Lower leg skin (tissue), 4 donors: ENCODE data around the gene LHX6. TPM values are rescaled to one million over a fixed set of nuclear protein-coding genes. Genes with fewer than 3 reads are reported as not detected.

Source experiments
- DNase-seq, 2 donors: peaks; one replicate each; pipeline ENCODE4 v3.0.0-alpha.2; 2019; ENCODE audit warnings: low spot score in 2 of 2
- H3K4me3 ChIP-seq: fragments of 200-600 bp; sonication (generic); 2 replicates; pipeline ENCODE4 v1.5.1; 2017; ENCODE audit warnings: mild to moderate bottlenecking, low read depth; ENCODE audit not compliant: poor library complexity, severe bottlenecking
- POLR2A ChIP-seq, 2 donors: fragments of 450-650 bp; IDR thresholded peaks; one replicate each; pipeline ENCODE4 v1.6.1; 2016 to 2017; ENCODE audit warnings: antibody characterized with exemption in 2 of 2, mild to moderate bottlenecking in 1 of 2, moderate library complexity in 1 of 2
- WGBS, 2 donors: methylation state at CpG; one replicate each; pipeline ENCODE4 v1.1.5; 2018; 5-methylcytosine and 5-hydroxymethylcytosine counted together
- intact Hi-C: fragments of 100-400 bp; cut with DNase I; formaldehyde crosslinking; loops from one replicate; pipeline ENCODE4 v1.15.0; 2023; ENCODE audit warnings: low total_unique reads
- total RNA-seq, 4 donors: library from RNA; depleted of rRNA; stranded (reverse); fragments of >200 nt; gene quantifications; one replicate each; pipeline ENCODE4 v1.1.0, GENCODE V29; 2016
- TF ChIP-seq, protein P1 (sequence below), 3 donors: fragments of 450-650 bp; IDR thresholded peaks; one replicate each; pipeline ENCODE4 v1.5.1; 2016; ENCODE audit warnings: antibody characterized with exemption in 3 of 3, mild to moderate bottlenecking in 3 of 3, moderate library complexity in 2 of 3

LHX6 gene
- total RNA-seq, 4 donors from 2014 or later: 2.7 to 6.5 (median 4.4) TPM

DNA sequence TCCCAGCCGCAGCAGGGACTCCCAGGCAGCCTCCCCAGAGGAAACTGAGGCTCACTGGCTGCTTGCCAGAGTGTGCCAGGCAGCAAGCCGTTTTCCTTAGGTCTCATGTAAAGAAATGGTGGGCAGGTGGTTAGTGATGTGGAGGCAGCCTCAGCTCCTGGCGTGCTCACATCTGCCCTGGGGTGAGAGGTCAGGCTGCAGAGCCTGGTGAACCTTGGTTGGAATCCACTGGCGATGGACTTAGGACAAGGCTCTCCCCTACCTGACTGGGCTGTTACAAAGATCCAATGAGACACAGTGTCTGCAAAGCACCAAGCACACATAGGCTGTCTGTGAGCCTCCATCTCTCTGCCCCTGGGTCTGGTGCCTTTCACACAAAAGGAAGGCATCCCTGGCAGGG lies 30.9 kb downstream of the LHX6 start:
- WGBS, 2 donors: 59 to 61% methylated on average over 4 of the region's 4 CpGs
- no peak for DNase-seq
- H3K4me3 ChIP-seq: no peak overlapping the region
- intact Hi-C loops: no loop called here
- TF ChIP-seq, protein P1, sequence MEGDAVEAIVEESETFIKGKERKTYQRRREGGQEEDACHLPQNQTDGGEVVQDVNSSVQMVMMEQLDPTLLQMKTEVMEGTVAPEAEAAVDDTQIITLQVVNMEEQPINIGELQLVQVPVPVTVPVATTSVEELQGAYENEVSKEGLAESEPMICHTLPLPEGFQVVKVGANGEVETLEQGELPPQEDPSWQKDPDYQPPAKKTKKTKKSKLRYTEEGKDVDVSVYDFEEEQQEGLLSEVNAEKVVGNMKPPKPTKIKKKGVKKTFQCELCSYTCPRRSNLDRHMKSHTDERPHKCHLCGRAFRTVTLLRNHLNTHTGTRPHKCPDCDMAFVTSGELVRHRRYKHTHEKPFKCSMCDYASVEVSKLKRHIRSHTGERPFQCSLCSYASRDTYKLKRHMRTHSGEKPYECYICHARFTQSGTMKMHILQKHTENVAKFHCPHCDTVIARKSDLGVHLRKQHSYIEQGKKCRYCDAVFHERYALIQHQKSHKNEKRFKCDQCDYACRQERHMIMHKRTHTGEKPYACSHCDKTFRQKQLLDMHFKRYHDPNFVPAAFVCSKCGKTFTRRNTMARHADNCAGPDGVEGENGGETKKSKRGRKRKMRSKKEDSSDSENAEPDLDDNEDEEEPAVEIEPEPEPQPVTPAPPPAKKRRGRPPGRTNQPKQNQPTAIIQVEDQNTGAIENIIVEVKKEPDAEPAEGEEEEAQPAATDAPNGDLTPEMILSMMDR (IDR thresholded peaks at IDR 0.05): no peak
- no peak for TF ChIP-seq POLR2A (IDR thresholded peaks at IDR 0.05)

DNA sequence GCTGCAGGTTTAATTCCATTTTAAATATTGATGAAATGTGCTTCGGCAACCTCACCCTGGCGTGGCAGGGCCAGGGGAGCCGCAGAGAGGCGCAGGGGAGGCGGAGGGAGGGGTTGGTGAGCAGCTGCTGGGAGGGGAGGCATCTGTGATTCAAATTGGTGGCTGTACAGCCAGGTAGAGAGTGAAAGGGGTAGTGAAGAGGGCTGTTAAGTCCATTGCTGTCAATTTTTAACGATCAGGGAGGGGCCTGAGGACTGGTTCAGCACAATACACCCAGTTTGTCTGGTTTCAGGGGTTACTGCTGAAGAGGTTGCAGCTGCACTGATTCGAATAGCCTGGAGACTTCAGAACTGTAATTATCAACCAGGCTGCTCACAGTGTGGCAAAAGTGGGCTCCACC lies 31.3 kb downstream of the LHX6 start:
- 42 to 45% methylated on average over 7 of the region's 7 CpGs for WGBS, 2 donors
- no peak overlapping the region for H3K4me3 ChIP-seq
- TF ChIP-seq, protein P1 (IDR thresholded peaks at IDR 0.05): no peak
- TF ChIP-seq POLR2A (IDR thresholded peaks at IDR 0.05): no peak
- no peak for DNase-seq
- intact Hi-C loops: no loop called here

DNA sequence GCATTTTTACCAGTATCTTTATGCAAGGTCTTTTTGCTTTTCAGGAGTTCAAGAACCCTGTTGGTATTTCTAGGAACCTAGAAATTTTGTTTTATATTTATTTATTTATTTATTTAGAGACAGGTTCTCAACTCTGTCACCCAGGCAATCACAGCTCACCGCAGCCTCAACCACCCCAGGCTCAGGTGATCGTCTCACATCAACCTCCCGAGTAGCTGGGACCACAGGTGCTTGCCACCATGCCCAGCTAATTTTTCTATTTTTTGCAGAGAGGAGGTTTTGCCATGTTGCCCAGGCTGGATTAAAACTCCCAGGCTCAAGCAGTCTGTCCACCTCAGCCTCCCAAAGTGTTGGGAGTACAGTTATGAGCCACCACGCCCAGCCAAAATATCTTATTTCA lies 32.9 kb downstream of the LHX6 start:
- WGBS, 2 donors: 87 to 89% methylated on average over 4 of the region's 4 CpGs
- H3K4me3 ChIP-seq: no peak overlapping the region
- DNase-seq: no peak
- intact Hi-C loops: no loop called here
- no peak for TF ChIP-seq POLR2A (IDR thresholded peaks at IDR 0.05)
- TF ChIP-seq, protein P1 (IDR thresholded peaks at IDR 0.05): no peak

DNA sequence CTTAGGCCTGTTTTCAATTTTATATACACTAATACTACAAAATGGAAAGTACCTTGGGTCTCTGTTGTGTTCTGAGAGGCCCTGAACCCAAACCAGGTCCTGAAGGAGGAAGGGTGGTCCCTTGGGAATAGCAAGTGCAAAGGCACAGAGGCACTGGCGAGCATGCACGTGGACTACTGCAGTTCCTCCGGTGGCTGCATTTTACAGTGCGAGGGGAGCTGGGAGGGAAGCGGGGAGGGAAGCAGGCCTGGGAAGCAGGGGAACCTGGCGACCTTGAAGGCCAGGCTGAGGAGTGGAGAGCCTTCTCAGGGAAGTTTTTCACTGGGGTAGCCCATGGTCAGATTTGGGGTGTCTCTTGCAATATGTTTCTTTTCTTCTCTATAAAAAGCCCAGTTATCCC lies 35.1 kb downstream of the LHX6 start:
- H3K4me3 ChIP-seq: no peak overlapping the region
- intact Hi-C loops: no loop called here
- no peak for DNase-seq
- WGBS, 2 donors: 81 to 86% methylated on average over 6 of the region's 6 CpGs
- no peak for TF ChIP-seq POLR2A (IDR thresholded peaks at IDR 0.05)
- TF ChIP-seq, protein P1 (IDR thresholded peaks at IDR 0.05): no peak

DNA sequence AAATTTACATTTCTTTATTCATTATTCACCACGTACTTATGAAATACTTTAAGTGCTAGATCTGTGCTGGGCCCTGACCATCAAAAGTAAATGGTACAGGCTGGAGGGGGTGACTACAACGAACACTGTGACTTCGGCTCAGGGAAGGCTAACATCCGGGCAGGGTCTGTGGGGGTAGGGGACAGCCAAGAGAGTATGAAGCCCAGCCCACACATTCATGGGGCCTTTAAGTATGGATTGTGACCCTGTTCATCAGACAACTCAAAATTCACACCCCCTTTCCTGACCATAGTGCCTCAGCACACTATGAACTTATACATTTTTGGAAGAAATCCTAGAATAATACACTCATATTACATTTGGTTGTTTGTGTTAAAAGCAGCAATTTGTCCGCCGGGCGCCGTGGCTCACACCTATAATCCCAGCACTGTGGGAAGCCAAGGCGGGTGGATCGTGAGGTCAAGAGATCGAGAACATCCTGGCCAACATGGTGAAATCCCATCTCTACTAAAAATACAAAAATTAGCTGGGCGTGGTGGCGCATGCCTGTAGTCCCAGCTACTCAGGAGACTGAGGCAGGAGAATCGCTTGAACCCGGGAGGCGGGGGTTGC lies 35.7 kb downstream of the LHX6 start:
- DNase-seq: no peak
- 86 to 92% methylated on average over 16 of the region's 16 CpGs for WGBS, 2 donors
- no peak overlapping the region for H3K4me3 ChIP-seq
- TF ChIP-seq, protein P1 (IDR thresholded peaks at IDR 0.05): no peak
- TF ChIP-seq POLR2A (IDR thresholded peaks at IDR 0.05): no peak
- intact Hi-C loops: no loop called here

DNA sequence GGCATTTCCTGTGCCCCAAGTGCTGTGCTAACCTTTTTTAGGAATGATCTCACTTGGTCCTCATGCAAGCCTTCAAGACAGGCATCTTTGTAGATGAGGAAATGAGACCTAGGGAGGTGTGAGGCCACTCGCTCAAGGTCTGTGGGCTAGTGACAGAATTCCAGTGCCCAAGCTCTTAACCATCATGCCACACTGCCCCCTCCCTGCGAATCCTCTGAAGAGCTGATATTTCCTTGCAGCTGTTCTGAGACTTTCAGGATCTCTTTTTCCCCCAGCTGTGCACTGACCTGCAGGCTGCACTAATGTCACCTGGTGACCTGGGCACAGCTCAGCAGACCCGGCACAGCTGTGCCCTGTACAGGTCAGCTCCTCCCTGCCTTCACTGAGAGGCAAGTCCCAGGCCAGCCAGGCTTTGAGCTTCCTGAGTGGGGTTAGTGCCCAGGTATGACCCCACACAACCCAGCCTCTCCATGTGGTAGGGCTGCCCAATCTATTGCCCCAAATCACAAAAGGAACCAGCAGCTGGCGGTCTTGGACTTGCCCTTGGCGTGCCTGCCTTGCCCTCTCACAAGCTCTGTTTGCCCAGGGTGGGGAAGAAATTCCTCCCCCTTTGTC lies 36.4 kb downstream of the LHX6 start:
- no peak overlapping the region for H3K4me3 ChIP-seq
- intact Hi-C loops: no loop called here
- no peak for TF ChIP-seq POLR2A (IDR thresholded peaks at IDR 0.05)
- TF ChIP-seq, protein P1 (IDR thresholded peaks at IDR 0.05): no peak
- WGBS, 2 donors: 85 to 88% methylated on average over 5 of the region's 5 CpGs
- DNase-seq: no peak
